GM13977 (cell line): Measurements from ENCODE around the gene CCDC187.

Source experiments
- DNase-seq: peaks from one replicate; pipeline ENCODE4 v3.0.0; 2012; ENCODE audit warnings: low spot score
- in situ Hi-C: fragments of 300-500 bp; cut with MboI; formaldehyde crosslinking; loops from one replicate; pipeline ENCODE4 v1.12.0; 2022; ENCODE audit warnings: low sequenced_read_pairs, low pct_unique_long_range_greater_than_20kb, mixed read lengths, inconsistent platforms; ENCODE audit not compliant: unreplicated experiment
- TF ChIP-seq, protein P1 (sequence below): IDR thresholded peaks from 2 replicates; pipeline ENCODE4 v1.5.1; 2012; ENCODE audit warnings: mild to moderate bottlenecking, control low read depth; ENCODE audit not compliant: insufficient read depth; ENCODE audit errors: extremely low read depth, missing control alignments

The CCDC187 gene

GRCh38 chr9:136245219-136246150 lies 58.4 kb downstream of the CCDC187 start, which contains the start of gene QSOX2:
Gene QSOX2 (minus strand): TSS chr9:136245812. CDS start chr9:136245803, 9 bp downstream.
- DNase-seq, result peak; percentile 96
- TF ChIP-seq, protein P1, sequence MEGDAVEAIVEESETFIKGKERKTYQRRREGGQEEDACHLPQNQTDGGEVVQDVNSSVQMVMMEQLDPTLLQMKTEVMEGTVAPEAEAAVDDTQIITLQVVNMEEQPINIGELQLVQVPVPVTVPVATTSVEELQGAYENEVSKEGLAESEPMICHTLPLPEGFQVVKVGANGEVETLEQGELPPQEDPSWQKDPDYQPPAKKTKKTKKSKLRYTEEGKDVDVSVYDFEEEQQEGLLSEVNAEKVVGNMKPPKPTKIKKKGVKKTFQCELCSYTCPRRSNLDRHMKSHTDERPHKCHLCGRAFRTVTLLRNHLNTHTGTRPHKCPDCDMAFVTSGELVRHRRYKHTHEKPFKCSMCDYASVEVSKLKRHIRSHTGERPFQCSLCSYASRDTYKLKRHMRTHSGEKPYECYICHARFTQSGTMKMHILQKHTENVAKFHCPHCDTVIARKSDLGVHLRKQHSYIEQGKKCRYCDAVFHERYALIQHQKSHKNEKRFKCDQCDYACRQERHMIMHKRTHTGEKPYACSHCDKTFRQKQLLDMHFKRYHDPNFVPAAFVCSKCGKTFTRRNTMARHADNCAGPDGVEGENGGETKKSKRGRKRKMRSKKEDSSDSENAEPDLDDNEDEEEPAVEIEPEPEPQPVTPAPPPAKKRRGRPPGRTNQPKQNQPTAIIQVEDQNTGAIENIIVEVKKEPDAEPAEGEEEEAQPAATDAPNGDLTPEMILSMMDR, result no peak
- in situ Hi-C loops, result no loop called here

DNA sequence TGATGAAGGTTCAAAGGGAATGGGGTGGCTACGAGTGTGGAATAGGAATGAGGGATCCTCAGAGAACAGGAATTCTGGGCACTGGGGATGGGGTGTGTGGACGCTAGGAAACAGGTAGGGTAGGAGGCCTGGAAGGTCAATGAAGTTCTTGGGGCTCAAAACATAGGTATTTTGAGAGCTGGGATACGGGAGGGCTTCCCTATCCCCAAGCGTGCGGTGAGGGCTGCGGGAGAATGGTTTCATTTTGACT lies 59.0 kb downstream of the CCDC187 start:
- TF ChIP-seq, protein P1, result no peak
- no peak for DNase-seq
- in situ Hi-C loops, result no loop called here

DNA sequence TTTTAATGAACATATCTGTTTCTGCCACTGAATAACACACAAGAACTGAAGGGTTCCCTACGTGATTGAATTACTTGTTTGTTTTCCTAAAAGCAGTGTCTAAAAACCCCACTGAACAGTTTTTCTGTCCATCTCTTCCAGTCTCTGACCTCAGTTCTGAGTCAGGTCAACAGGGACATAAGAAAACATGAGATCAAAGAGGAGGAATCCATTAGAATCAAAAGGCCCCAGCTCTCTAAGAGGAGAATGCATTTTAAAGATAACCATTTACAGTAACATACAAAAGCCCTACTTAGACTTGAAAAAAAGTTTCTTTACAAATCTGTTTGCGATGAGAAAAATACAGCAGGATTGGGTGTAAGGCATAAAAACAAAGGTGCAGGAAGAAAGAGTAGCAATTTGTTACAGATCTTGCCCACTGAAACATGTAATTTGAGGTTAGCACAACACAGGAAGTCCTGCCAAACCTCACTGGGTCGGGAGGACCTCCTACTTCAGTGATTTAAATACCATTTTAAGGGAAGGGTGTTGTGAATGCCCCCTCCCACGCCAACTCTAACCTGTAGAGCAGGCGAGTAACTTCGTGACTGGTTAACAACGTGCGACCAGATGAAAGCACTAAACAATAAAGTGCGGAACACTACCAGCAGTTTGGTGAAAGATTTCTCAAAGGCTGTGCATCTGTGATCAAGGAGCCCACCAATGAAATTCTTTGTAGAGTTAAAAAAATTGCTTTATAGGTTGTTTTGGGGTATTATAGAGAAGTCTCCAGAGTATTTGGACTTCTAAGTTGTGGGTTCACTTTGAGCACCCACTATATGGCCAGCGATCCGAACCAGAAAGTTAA lies 59.5 kb downstream of the CCDC187 start:
- in situ Hi-C loops, result no loop called here

DNA sequence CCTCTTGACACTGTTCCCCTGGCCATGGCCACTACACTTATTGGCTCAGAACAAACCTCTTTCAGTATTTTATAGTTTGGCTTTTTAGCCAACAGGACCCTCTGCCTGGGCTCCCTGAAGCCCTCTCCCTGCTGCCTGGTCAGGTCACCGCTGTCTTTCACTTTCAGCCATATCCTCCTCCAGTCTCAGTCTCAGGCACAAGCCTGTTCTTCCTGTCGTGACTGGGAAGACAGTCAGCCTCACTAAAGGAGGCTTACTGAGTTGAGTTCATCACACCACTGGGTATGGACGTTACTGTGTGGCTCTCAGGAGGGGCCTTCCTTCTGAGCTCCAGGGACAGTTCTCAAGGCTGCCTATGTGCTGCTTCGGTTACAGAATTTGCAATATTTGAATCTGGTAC lies 60.3 kb downstream of the CCDC187 start:
- DNase-seq, result no peak
- in situ Hi-C loops, result no loop called here

More for the DNA sequence above, 59.5 kb downstream of the CCDC187 start:
- TF ChIP-seq, protein P1, result no peak
- DNase-seq, result peak; percentile 86

DNA sequence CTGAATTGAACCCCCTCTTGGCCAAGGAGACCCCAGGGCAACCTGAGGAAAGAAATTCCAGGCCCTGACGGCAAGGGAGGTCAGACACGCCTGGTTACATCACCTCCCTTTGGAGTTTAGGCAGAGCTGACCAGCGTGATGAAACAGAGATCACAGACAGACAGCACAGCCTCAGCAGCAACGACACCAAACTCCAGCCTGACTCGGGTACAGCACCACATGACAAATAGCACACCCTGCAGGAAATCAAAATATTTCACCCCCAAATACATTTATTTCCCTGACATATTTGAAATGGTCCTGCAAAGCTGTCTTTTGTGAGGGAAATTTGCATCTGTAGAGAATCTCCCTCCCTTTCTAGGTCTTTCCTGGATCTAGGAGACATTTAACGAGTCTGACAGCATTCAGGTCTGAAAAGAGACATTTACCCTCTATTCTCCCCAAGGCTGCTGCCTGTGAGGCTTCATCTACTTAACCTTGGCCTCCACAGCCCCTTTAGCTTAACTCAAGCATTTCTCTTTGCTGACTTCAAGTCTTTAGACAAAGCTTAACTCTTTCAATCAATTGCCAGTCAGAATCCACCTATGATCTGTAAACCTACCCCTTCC lies 60.9 kb downstream of the CCDC187 start:
- TF ChIP-seq, protein P1, result peak; percentile 4
- no peak for DNase-seq
- in situ Hi-C loops, result no loop called here

More for the DNA sequence above, 60.3 kb downstream of the CCDC187 start:
- TF ChIP-seq, protein P1, result no peak

GRCh38 chr9:136242248-136242647 lies 61.6 kb downstream of the CCDC187 start:
- TF ChIP-seq, protein P1, result no peak
- no peak for DNase-seq
- in situ Hi-C loops, result no loop called here
